Cortex of kidney (tissue), 1 donor: Measurements from ENCODE around the gene RHOT1.

Experiments used
- DNase-seq: peaks from one replicate; lab custom pipeline; 2025; lab: John Stamatoyannopoulos, UW

The RHOT1 gene

DNA sequence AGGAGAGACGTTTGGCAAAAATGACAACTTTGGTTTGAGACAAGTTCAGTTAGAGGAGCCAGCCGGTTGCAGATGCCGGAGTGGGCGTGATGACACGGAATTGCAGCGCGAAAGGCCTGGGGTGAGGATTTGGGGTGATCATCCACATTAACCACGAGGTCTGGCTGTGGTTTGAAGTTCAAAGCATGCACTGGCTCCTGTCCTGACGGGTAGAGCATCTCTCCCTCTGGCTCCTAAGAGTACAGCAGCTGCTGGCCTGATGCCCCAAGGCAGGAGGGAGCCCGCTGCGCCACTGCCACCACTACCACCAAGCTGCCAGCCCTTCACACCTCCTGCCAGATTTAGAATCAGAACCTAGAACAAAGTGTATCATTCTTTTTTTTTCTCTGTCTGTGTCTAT lies 127.1 kb downstream of the RHOT1 start:
- no peak for DNase-seq

DNA sequence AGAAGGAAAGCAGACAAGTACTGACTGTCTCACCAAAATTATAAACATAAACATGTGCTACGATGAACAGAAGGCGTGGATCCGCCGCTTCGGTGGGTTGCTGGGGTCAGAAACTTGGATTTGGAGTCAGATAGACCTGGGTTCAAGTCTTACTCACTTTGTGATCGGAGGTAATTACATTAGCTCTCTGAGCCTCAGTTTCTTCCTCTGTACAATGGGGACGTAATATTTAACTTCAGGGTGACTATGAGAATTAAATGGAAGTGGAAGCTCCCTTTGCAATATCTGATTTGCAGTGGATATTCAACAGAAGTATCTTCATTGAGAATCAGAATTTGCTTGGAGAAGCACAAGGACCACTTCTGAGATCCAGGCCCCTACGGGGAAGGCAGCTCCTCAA lies 129.5 kb downstream of the RHOT1 start:
- no peak for DNase-seq

DNA sequence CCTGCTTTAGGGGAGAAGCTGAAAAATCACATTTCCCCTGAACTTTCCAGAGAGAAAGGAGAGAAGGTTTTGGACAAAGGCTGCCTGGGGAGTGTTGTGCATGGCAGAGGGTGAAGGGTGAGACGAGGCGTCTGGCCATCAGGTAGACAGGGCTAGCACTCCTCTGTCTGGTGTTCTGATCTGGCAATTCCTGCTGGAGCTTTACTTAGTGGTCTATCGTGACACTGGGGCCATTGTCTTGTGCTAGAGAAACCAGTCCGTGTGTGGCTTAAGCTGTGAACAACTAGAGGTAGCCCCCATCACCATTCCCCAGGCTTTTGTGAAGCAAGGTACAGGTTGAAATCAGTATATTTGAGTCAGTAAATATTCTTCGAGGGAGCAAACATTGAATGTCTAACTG lies 131.8 kb downstream of the RHOT1 start:
- DNase-seq: no peak

DNA sequence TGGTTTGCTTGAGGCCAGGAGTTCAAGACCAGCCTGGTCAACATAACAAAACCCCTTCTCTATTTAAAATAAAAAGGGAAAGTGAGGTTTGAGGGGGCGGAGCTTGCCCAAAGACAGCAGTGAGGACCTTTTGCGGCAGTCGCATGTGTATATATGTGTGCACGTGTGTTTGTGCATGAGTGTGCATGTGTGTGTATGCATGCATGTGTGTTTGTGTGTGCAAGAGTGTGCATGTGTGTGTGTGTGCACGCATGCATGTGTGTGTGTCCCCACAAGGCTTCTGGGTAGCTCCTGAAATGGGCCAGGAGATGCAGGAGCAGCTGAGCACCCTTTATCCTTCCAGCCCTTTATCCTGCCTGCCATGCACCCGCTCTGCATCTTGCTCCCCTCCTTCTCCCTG lies 132.3 kb downstream of the RHOT1 start:
- no peak for DNase-seq
